ENCODE results near the gene BACE1-AS. TPM values are rescaled to one million over a fixed set of nuclear protein-coding genes. Genes with fewer than 3 reads are reported as not detected.

Gene BACE1-AS
- total and polyA plus RNA-seq, 2 of the 8 experiments (the other 6 are each of a cell fraction or from before 2014, with no cell fraction given), result 14.9 to 17.4 TPM

- H3K27me3 ChIP-seq (replicated peaks in 1 of 4; ENCODE audit: control insufficient read depth in 3 of 4, extremely low read depth in 1 of 4, insufficient read depth in 3 of 4, low read length in 3 of 4), result no peaks in the 10 kb centered on the region
- H3K4me2 ChIP-seq (ENCODE audit: insufficient read depth in 1 of 2, low read depth in 2 of 2, low read length in 2 of 2), result no peak overlapping the region
- ChIA-PET CTCF (ENCODE audit: partially characterized antibody) (interaction anchor here (1.0 kb wide), 1 partner anchor 347 kb away, joined by 3 read pairs; no protein-coding TSS in a partner anchor), POLR2A (ENCODE audit: partially characterized antibody) (interaction anchor here (0.7 to 1.8 kb wide), 2 partner anchors 9 to 14 kb away, joined by 3 to 5 read pairs; no protein-coding TSS in a partner anchor)
- no peak overlapping the region for H3K56ac ChIP-seq (replicated peaks; ENCODE audit: insufficient read length, low read depth, low read length)
- DNase-seq (ENCODE audit: low read depth in 1 of 2, low spot score in 2 of 2) (no peak), FAIRE-seq (no peak)
- no peak overlapping the region for H2BK120ac ChIP-seq (replicated peaks; ENCODE audit: low read depth, low read length)
- H4K91ac ChIP-seq (replicated peaks; ENCODE audit: insufficient read length, low read length), result no peak overlapping the region
- H3K36me3 ChIP-seq (ENCODE audit: control insufficient read depth in 2 of 4, insufficient read depth in 4 of 4, low read length in 3 of 4), result no peaks in the 10 kb centered on the region; a peak in 1 of 8 replicates
- H3K4me3 ChIP-seq (ENCODE audit: extremely low read depth in 1 of 4, insufficient read depth in 2 of 4, low read depth in 3 of 4, low read length in 4 of 4), result no peak overlapping the region
- H3K9me3 ChIP-seq (ENCODE audit: insufficient read depth in 2 of 2, low read depth in 1 of 2, low read length in 1 of 2), result no peaks in the 10 kb centered on the region
- H3K18ac ChIP-seq (ENCODE audit: extremely low read depth, low read length), result no peak overlapping the region
- no peaks in the 10 kb centered on the region for H4K20me1 ChIP-seq (replicated peaks in 1 of 2; ENCODE audit: control insufficient read depth in 1 of 2, insufficient read depth in 2 of 2, low read length in 2 of 2)
- no peak overlapping the region for H4K8ac ChIP-seq (ENCODE audit: extremely low read depth, insufficient read depth, low read length)
- H3K14ac ChIP-seq (ENCODE audit: insufficient read length), result no peak overlapping the region
- H2AFZ ChIP-seq (ENCODE audit: low read length), result no peak overlapping the region
- no peak overlapping the region for H4K5ac ChIP-seq (ENCODE audit: insufficient read length, low read depth, low read length)
- no peak overlapping the region for H2BK20ac ChIP-seq (ENCODE audit: low read length)
- no peaks in the 10 kb centered on the region for H3K79me1 ChIP-seq (ENCODE audit: low read depth, low read length)
- no peak overlapping the region for H2AK5ac ChIP-seq (ENCODE audit: low read depth, low read length)
- 90% methylated on average over 4 of the region's 4 CpGs; no CpG with 5 or more reads in 1 of the 2 experiments for WGBS, 2 experiments (ENCODE audit: extremely low coverage in 1 of 2, insufficient coverage in 1 of 2, insufficient read length in 1 of 2, insufficient replicate concordance in 2 of 2, low coverage in 1 of 2, low lambda C conversion rate in 2 of 2, missing lambda C conversion rate in 1 of 2)
- H3K9ac ChIP-seq (replicated peaks in 1 of 4; ENCODE audit: extremely low read depth in 1 of 4, low read depth in 3 of 4, low read length in 3 of 4), result no peak overlapping the region
- no peaks in the 10 kb centered on the region for H3K4me1 ChIP-seq (replicated peaks in 1 of 4; ENCODE audit: control insufficient read depth in 3 of 4, insufficient read depth in 4 of 4, low read length in 3 of 4)
- no peak overlapping the region for H3K23ac ChIP-seq (ENCODE audit: insufficient read length)
- no peak overlapping the region for H2BK15ac ChIP-seq (ENCODE audit: low read length)
- H3K23me2 ChIP-seq (ENCODE audit: low read depth, low read length), result no peaks in the 10 kb centered on the region; the same call in 1 of the 2 replicates
- H2BK5ac ChIP-seq (ENCODE audit: low read depth, low read length), result no peak overlapping the region
- no peak overlapping the region for H3K4ac ChIP-seq (replicated peaks; ENCODE audit: insufficient read length, low read depth, low read length)
- H2BK12ac ChIP-seq (ENCODE audit: low read depth, low read length), result no peak overlapping the region
- H3K27ac ChIP-seq (ENCODE audit: low read depth, low read length), result no peak overlapping the region
- H3K79me2 ChIP-seq (ENCODE audit: control insufficient read depth in 1 of 2, insufficient read depth in 2 of 2, low read length in 2 of 2), result no peaks in the 10 kb centered on the region
- TF ChIP-seq FOSL1 (IDR thresholded peaks at IDR 0.05; ENCODE audit: insufficient read depth, low read depth, low read length) (no peak), SIX5 (IDR thresholded peaks at IDR 0.05; ENCODE audit: low read depth, low read length) (no peak), TAF1 (IDR thresholded peaks at IDR 0.05; ENCODE audit: low read depth, low read length) (no peak), CHD2 (IDR thresholded peaks at IDR 0.05; ENCODE audit: low read length) (no peak), RFX5 (IDR thresholded peaks at IDR 0.05; ENCODE audit: borderline replicate concordance, low read depth, low read length) (no peak), BCL11A (IDR thresholded peaks at IDR 0.05; ENCODE audit: low read depth in 2 of 2, low read length in 2 of 2) (no peak), SIRT6 (IDR thresholded peaks at IDR 0.05; ENCODE audit: low read length) (no peak), TEAD4 (IDR thresholded peaks at IDR 0.05; ENCODE audit: low read depth, low read length) (no peak), MAFK (IDR thresholded peaks at IDR 0.05; ENCODE audit: low read depth, low read length) (no peak), NANOG (IDR thresholded peaks at IDR 0.05; ENCODE audit: insufficient read depth, low read depth, low read length, poor library complexity, severe bottlenecking) (no peak)
Measured at GRCh38 chr11:117271208-117271607, 19.9 kb upstream of the BACE1-AS start.
